HG02623 (cell line): ENCODE measurements around the gene GGT5.

Source experiments
- ATAC-seq: cut with Tn5 transposase; IDR thresholded peaks from one replicate; pipeline ENCODE4 v1.9.1; 2021; ENCODE audit warnings: moderate library complexity; ENCODE audit not compliant: unreplicated experiment

GGT5 gene

DNA sequence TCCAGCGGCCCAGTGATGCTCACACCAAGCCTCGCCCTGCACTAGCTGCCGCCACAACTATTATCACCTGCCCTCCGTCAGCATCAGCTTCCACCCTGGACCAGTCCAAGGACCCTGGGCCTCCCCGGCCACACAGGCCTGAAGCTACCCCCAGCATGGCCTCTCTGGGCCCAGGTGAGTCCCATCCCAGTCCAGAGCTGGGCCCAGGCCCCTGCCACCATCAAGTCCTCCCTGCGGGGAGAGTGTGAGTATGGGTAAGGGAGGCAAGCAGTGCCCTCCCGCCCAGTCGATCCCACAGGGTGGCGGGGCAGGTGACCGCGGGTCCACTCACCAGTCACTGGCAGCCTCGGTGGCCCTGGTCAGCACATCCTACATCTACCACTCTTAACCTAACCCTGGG, 73.1 kb downstream of the GGT5 start:
- ATAC-seq: no peak

DNA sequence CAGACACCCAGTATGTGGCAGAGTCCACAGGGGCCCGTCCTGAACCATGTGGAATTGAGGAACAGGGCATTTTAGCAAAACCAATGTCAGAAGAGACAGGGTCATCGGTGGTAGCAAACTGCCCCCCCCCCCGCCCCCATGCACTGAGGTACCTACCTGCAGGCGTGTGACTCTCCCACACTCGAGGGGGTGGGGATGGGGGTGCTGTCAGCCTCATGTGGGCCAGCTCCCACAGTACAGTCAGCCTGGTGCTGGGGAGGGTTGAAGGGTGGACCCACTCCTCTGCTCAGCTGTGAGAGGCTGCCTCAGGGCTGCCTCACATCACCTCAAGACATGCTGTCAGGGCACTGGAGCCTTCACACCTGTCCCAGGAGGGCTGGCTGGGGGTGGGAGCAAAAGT, 74.2 kb downstream of the GGT5 start:
- no peak for ATAC-seq

DNA sequence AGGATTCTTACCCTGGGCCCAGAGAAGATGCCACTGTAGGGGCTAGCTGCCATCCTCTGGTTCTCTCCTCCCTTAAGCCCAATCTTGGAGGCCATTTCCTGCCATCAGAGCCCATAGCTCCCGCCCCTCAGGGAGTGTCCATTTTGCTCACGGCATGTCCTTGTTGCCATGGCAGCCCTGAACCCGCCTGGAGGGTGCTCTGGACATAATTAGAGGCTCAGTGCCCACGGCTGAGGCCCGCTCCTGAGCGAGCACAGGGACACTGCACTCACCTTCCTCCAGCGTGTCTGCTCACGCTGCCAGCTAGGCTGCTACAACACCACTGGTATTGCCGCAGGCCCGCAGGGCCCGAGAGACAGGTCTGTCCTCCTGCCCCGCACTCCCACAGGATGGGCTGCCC, 74.7 kb downstream of the GGT5 start:
- ATAC-seq: no peak
